PC-3 (cell line): ENCODE data around the gene SAPCD2.

Experiments used
- CTCF ChIP-seq: fragments of 300-600 bp; sonication (generic); conservative IDR thresholded peaks from 2 replicates; pipeline ENCODE4 v1.5.1; 2017; ENCODE audit warnings: antibody characterized with exemption, low read depth, mild to moderate bottlenecking, low read length
- EZH2 ChIP-seq: fragments of 300-600 bp; sonication (generic); IDR thresholded peaks from one replicate; pipeline ENCODE4 v1.6.1; 2017; ENCODE audit warnings: antibody characterized with exemption, mild to moderate bottlenecking, low read length; ENCODE audit not compliant: unreplicated experiment

- TF ChIP-seq CTCF: no peak
- no peak for TF ChIP-seq EZH2
These were observed 37.1 kb upstream of the SAPCD2 start for GRCh38 chr9:137107312-137107921.
